ENCODE data around the gene TOMM40. TPM values are rescaled to one million over a fixed set of nuclear protein-coding genes. Genes with fewer than 3 reads are reported as not detected.

TOMM40 gene
- total and polyA plus RNA-seq, 4 donors: 27.0 to 34.4 (median 30.6) TPM

DNA sequence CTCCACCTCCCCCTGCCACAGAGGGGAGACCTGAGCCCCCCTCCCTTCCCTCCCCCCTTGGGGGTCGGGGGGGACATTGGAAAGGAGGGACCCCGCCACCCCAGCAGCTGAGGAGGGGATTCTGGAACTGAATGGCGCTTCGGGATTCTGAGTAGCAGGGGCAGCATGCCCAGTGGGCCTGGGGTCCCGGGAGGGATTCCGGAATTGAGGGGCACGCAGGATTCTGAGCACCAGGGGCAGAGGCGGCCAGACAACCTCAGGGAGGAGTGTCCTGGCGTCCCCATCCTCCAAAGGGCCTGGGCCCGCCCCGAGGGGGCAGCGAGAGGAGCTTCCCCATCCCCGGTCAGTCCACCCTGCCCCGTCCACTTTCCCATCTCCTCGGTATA lies 12.2 kb downstream of the TOMM40 start:
- no peak overlapping the region for H3K9ac ChIP-seq (ENCODE audit: low read depth in 1 of 2, low read length in 2 of 2)
- no peaks in the 10 kb centered on the region for H3K9me3 ChIP-seq (ENCODE audit: control insufficient read depth in 4 of 4, low read length in 3 of 4)
- TF ChIP-seq, protein P1, sequence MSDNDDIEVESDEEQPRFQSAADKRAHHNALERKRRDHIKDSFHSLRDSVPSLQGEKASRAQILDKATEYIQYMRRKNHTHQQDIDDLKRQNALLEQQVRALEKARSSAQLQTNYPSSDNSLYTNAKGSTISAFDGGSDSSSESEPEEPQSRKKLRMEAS (IDR thresholded peaks at IDR 0.05): no peak
- TF ChIP-seq GABPA (IDR thresholded peaks at IDR 0.05 in 1 of 2, conservative IDR thresholded peaks at IDR 0.05 in 1 of 2): no peak
- no peak for TF ChIP-seq FOXA1 (IDR thresholded peaks at IDR 0.05)
- TF ChIP-seq, protein P2, sequence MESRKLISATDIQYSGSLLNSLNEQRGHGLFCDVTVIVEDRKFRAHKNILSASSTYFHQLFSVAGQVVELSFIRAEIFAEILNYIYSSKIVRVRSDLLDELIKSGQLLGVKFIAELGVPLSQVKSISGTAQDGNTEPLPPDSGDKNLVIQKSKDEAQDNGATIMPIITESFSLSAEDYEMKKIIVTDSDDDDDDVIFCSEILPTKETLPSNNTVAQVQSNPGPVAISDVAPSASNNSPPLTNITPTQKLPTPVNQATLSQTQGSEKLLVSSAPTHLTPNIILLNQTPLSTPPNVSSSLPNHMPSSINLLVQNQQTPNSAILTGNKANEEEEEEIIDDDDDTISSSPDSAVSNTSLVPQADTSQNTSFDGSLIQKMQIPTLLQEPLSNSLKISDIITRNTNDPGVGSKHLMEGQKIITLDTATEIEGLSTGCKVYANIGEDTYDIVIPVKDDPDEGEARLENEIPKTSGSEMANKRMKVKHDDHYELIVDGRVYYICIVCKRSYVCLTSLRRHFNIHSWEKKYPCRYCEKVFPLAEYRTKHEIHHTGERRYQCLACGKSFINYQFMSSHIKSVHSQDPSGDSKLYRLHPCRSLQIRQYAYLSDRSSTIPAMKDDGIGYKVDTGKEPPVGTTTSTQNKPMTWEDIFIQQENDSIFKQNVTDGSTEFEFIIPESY (IDR thresholded peaks at IDR 0.05): no peak
- no peak for TF ChIP-seq YY1 (IDR thresholded peaks at IDR 0.05)
- no peak for TF ChIP-seq TAF1 (conservative IDR thresholded peaks at IDR 0.05)
- H3K27me3 ChIP-seq (ENCODE audit: control insufficient read depth in 4 of 4, insufficient read depth in 4 of 4, low read length in 3 of 4): no peaks in the 10 kb centered on the region
- peaks cover 0 to 26% (median 5%) of the 10 kb centered on the region in 4 donors for H3K36me3 ChIP-seq (ENCODE audit: control insufficient read depth in 4 of 4, insufficient read depth in 3 of 4, low read depth in 1 of 4, low read length in 3 of 4)
- no peak for DNase-seq (ENCODE audit: low spot score)
- H3K4me1 ChIP-seq (ENCODE audit: control insufficient read depth in 4 of 4, insufficient read depth in 4 of 4, low read length in 3 of 4): peaks cover 13 to 53% (median 38%) of the 10 kb centered on the region in 4 donors
- no peak overlapping the region for H3K27ac ChIP-seq (ENCODE audit: low read depth in 1 of 2, low read length in 2 of 2)
- H3K4me3 ChIP-seq (ENCODE audit: low read depth in 1 of 3, low read length in 3 of 3): no peak overlapping the region
- 64% methylated on average over 15 of the region's 15 CpGs for WGBS

DNA sequence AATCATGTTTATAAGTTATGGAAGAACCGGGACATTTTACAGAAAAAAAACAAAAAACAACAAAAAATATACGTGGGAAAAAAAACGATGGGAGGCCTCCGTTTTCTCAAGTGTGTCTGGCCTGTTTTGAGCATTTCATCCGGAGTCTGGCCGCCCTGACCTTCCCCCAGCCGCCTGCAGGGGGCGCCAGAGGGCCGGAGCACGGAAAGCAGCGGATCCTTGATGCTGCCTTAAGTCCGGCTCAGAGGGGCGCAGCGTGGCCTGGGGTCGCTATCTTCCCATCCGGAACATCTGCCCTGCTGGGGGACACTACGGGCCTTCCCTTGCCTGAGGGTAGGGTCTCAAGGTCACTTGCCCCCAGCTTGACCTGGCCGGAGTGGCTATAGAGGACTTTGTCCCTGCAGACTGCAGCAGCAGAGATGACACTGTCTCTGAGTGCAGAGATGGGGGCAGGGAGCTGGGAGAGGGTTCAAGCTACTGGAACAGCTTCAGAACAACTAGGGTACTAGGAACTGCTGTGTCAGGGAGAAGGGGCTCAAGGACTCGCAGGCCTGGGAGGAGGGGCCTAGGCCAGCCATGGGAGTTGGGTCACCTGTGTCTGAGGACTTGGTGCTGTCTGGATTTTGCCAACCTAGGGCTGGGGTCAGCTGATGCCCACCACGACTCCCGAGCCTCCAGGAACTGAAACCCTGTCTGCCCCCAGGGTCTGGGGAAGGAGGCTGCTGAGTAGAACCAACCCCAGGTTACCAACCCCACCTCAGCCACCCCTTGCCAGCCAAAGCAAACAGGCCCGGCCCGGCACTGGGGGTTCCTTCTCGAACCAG lies 12.8 kb downstream of the TOMM40 start:
- Histone ChIP-seq H3K27ac (ENCODE audit: low read depth in 1 of 2, low read length in 2 of 2) (peak overlapping the region; percentile 78 to 88), H3K9ac (ENCODE audit: low read depth in 1 of 2, low read length in 2 of 2) (peak overlapping the region in 1 of 2 donors; percentile 2), H3K9me3 (ENCODE audit: control insufficient read depth in 4 of 4, low read length in 3 of 4) (no peaks in the 10 kb centered on the region), H3K36me3 (ENCODE audit: control insufficient read depth in 4 of 4, insufficient read depth in 3 of 4, low read depth in 1 of 4, low read length in 3 of 4) (peaks cover 0 to 26% (median 4%) of the 10 kb centered on the region in 4 donors), H3K4me3 (ENCODE audit: low read depth in 1 of 3, low read length in 3 of 3) (peak overlapping the region in 2 of 3 donors; percentile 25 to 32), H3K4me1 (ENCODE audit: control insufficient read depth in 4 of 4, insufficient read depth in 4 of 4, low read length in 3 of 4) (peaks cover 13 to 59% (median 40%) of the 10 kb centered on the region in 4 donors), H3K27me3 (ENCODE audit: control insufficient read depth in 4 of 4, insufficient read depth in 4 of 4, low read length in 3 of 4) (no peaks in the 10 kb centered on the region)
- 8% methylated on average over 24 of the region's 24 CpGs for WGBS
- TF ChIP-seq SP1 (IDR thresholded peaks at IDR 0.05) (peak; percentile 98), FOXA2 (IDR thresholded peaks at IDR 0.05) (no peak), HNF4G (IDR thresholded peaks at IDR 0.05) (peak; percentile 92), RAD21 (IDR thresholded peaks at IDR 0.05) (peak; percentile 91 to 92), JUND (IDR thresholded peaks at IDR 0.05) (peak; percentile 66 to 69), HNF4A (conservative IDR thresholded peaks at IDR 0.05) (peak; percentile 90 to 95), EGR1 (IDR thresholded peaks at IDR 0.05; ENCODE audit: low read depth in 2 of 2) (no peak), YY1 (IDR thresholded peaks at IDR 0.05) (peak; percentile 14), GABPA (IDR thresholded peaks at IDR 0.05 in 1 of 2, conservative IDR thresholded peaks at IDR 0.05 in 1 of 2) (no peak), NR2F2 (IDR thresholded peaks at IDR 0.05) (peak; percentile 77), RXRA (IDR thresholded peaks at IDR 0.05) (peak; percentile 92 to 97)
- TF ChIP-seq, protein P3, sequence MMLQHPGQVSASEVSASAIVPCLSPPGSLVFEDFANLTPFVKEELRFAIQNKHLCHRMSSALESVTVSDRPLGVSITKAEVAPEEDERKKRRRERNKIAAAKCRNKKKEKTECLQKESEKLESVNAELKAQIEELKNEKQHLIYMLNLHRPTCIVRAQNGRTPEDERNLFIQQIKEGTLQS (IDR thresholded peaks at IDR 0.05): no peak
- TF ChIP-seq, protein P4, sequence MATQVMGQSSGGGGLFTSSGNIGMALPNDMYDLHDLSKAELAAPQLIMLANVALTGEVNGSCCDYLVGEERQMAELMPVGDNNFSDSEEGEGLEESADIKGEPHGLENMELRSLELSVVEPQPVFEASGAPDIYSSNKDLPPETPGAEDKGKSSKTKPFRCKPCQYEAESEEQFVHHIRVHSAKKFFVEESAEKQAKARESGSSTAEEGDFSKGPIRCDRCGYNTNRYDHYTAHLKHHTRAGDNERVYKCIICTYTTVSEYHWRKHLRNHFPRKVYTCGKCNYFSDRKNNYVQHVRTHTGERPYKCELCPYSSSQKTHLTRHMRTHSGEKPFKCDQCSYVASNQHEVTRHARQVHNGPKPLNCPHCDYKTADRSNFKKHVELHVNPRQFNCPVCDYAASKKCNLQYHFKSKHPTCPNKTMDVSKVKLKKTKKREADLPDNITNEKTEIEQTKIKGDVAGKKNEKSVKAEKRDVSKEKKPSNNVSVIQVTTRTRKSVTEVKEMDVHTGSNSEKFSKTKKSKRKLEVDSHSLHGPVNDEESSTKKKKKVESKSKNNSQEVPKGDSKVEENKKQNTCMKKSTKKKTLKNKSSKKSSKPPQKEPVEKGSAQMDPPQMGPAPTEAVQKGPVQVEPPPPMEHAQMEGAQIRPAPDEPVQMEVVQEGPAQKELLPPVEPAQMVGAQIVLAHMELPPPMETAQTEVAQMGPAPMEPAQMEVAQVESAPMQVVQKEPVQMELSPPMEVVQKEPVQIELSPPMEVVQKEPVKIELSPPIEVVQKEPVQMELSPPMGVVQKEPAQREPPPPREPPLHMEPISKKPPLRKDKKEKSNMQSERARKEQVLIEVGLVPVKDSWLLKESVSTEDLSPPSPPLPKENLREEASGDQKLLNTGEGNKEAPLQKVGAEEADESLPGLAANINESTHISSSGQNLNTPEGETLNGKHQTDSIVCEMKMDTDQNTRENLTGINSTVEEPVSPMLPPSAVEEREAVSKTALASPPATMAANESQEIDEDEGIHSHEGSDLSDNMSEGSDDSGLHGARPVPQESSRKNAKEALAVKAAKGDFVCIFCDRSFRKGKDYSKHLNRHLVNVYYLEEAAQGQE (IDR thresholded peaks at IDR 0.05): peak; percentile 41
- TF ChIP-seq, protein P5, sequence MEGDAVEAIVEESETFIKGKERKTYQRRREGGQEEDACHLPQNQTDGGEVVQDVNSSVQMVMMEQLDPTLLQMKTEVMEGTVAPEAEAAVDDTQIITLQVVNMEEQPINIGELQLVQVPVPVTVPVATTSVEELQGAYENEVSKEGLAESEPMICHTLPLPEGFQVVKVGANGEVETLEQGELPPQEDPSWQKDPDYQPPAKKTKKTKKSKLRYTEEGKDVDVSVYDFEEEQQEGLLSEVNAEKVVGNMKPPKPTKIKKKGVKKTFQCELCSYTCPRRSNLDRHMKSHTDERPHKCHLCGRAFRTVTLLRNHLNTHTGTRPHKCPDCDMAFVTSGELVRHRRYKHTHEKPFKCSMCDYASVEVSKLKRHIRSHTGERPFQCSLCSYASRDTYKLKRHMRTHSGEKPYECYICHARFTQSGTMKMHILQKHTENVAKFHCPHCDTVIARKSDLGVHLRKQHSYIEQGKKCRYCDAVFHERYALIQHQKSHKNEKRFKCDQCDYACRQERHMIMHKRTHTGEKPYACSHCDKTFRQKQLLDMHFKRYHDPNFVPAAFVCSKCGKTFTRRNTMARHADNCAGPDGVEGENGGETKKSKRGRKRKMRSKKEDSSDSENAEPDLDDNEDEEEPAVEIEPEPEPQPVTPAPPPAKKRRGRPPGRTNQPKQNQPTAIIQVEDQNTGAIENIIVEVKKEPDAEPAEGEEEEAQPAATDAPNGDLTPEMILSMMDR (IDR thresholded peaks at IDR 0.05; ENCODE audit: low read depth, low read length, missing input control): peak; percentile 98
- peak; percentile 90 for DNase-seq (ENCODE audit: low spot score)
